ENCODE results near the gene OVOL1. TPM values are rescaled to one million over a fixed set of nuclear protein-coding genes. Genes with fewer than 3 reads are reported as not detected.

The OVOL1 gene
- total and polyA plus RNA-seq, 2 of the 8 experiments (the other 6 are each of a cell fraction or from before 2014, with no cell fraction given), result 2.6 to 3.4 TPM

GRCh38 chr11:65770951-65771567 is 15.8 kb upstream of the OVOL1 start:
- Histone ChIP-seq H3K9ac (replicated peaks in 1 of 4; ENCODE audit: extremely low read depth in 1 of 4, low read depth in 3 of 4, low read length in 3 of 4) (no peak overlapping the region), H4K5ac (ENCODE audit: insufficient read length, low read depth, low read length) (no peak overlapping the region), H3K4me1 (replicated peaks in 1 of 4; ENCODE audit: control insufficient read depth in 3 of 4, insufficient read depth in 4 of 4, low read length in 3 of 4) (no peaks in the 10 kb centered on the region), H4K91ac (replicated peaks; ENCODE audit: insufficient read length, low read length) (no peak overlapping the region), H3K18ac (ENCODE audit: extremely low read depth, low read length) (no peak overlapping the region), H3K23ac (ENCODE audit: insufficient read length) (no peak overlapping the region), H4K8ac (ENCODE audit: extremely low read depth, insufficient read depth, low read length) (no peak overlapping the region), H3K23me2 (ENCODE audit: low read depth, low read length) (no peaks in the 10 kb centered on the region), H2BK20ac (ENCODE audit: low read length) (no peak overlapping the region), H3K79me1 (ENCODE audit: low read depth, low read length) (no peaks in the 10 kb centered on the region), H3K4ac (replicated peaks; ENCODE audit: insufficient read length, low read depth, low read length) (no peak overlapping the region), H3K36me3 (ENCODE audit: control insufficient read depth in 2 of 4, insufficient read depth in 4 of 4, low read length in 3 of 4) (no peaks in the 10 kb centered on the region), H2BK120ac (replicated peaks; ENCODE audit: low read depth, low read length) (no peak overlapping the region), H3K14ac (ENCODE audit: insufficient read length) (no peak overlapping the region), H2AFZ (ENCODE audit: low read length) (no peak overlapping the region), H2BK15ac (ENCODE audit: low read length) (no peak overlapping the region), H2BK12ac (ENCODE audit: low read depth, low read length) (no peak overlapping the region), H3K79me2 (ENCODE audit: control insufficient read depth in 1 of 2, insufficient read depth in 2 of 2, low read length in 2 of 2) (no peaks in the 10 kb centered on the region; a peak in 1 of 4 replicates), H3K27me3 (replicated peaks in 1 of 4; ENCODE audit: control insufficient read depth in 3 of 4, extremely low read depth in 1 of 4, insufficient read depth in 3 of 4, low read length in 3 of 4) (no peaks in the 10 kb centered on the region), H4K20me1 (replicated peaks in 1 of 2; ENCODE audit: control insufficient read depth in 1 of 2, insufficient read depth in 2 of 2, low read length in 2 of 2) (peaks cover 0 to 1% of the 10 kb centered on the region in 2 experiments), H3K56ac (replicated peaks; ENCODE audit: insufficient read length, low read depth, low read length) (no peak overlapping the region), H3K27ac (ENCODE audit: low read depth, low read length) (no peak overlapping the region), H2BK5ac (ENCODE audit: low read depth, low read length) (no peak overlapping the region), H2AK5ac (ENCODE audit: low read depth, low read length) (no peak overlapping the region), H3K9me3 (ENCODE audit: insufficient read depth in 2 of 2, low read depth in 1 of 2, low read length in 1 of 2) (peaks cover 0 to 2% of the 10 kb centered on the region in 2 experiments; a peak in 1 of 4 replicates), H3K4me2 (ENCODE audit: insufficient read depth in 1 of 2, low read depth in 2 of 2, low read length in 2 of 2) (no peak overlapping the region), H3K4me3 (ENCODE audit: extremely low read depth in 1 of 4, insufficient read depth in 2 of 4, low read depth in 3 of 4, low read length in 4 of 4) (no peak overlapping the region)
- CTCF ChIA-PET (ENCODE audit: partially characterized antibody), result interaction anchor here (0.7 to 13.2 kb wide), 21 partner anchors 8 to 152 kb away, joined by 3 to 347 read pairs (median 4); partner anchors contain the start of genes AP5B1, FIBP, KAT5 and MUS81
- DNase-seq (ENCODE audit: low read depth in 1 of 2, low spot score in 2 of 2) (no peak), FAIRE-seq (no peak)
- POLR2A ChIA-PET (ENCODE audit: partially characterized antibody), result interaction anchor here (0.8 to 1.3 kb wide), 3 partner anchors 9 to 90 kb away, joined by 3 to 5 read pairs (median 3); partner anchors contain the start of gene MUS81
- 85% methylated on average over 12 of the region's 12 CpGs; no CpG with 5 or more reads in 1 of the 2 experiments for WGBS, 2 experiments (ENCODE audit: extremely low coverage in 1 of 2, insufficient coverage in 1 of 2, insufficient read length in 1 of 2, insufficient replicate concordance in 2 of 2, low coverage in 1 of 2, low lambda C conversion rate in 2 of 2, missing lambda C conversion rate in 1 of 2)
- TF ChIP-seq POLR2A (IDR thresholded peaks at IDR 0.05; ENCODE audit: control extremely low read depth in 1 of 2, low read depth in 2 of 2, low read length in 2 of 2) (no peak), FOSL1 (IDR thresholded peaks at IDR 0.05; ENCODE audit: insufficient read depth, low read depth, low read length) (no peak), BRCA1 (IDR thresholded peaks at IDR 0.05; ENCODE audit: low read depth, low read length) (no peak), ASH2L (IDR thresholded peaks at IDR 0.05; ENCODE audit: low read length) (no peak), CBX5 (IDR thresholded peaks at IDR 0.05; ENCODE audit: low read depth, low read length) (no peak), SUZ12 (IDR thresholded peaks at IDR 0.05; ENCODE audit: low read length) (no peak), RNF2 (IDR thresholded peaks at IDR 0.05; ENCODE audit: borderline replicate concordance, low read depth, low read length, missing control alignments, poor library complexity, severe bottlenecking) (no peak), YY1 (IDR thresholded peaks at IDR 0.05; ENCODE audit: low read depth, low read length) (no peak), SP1 (IDR thresholded peaks at IDR 0.05; ENCODE audit: low read depth, low read length) (no peak), TCF12 (IDR thresholded peaks at IDR 0.05; ENCODE audit: low read depth, low read length) (no peak), CEBPB (IDR thresholded peaks at IDR 0.05; ENCODE audit: low read depth, low read length) (no peak), NANOG (IDR thresholded peaks at IDR 0.05; ENCODE audit: insufficient read depth, low read depth, low read length, poor library complexity, severe bottlenecking) (no peak)
